Spleen (tissue), 11 donors: ENCODE measurements around the gene C16orf92. TPM values are rescaled to one million over a fixed set of nuclear protein-coding genes. Genes with fewer than 3 reads are reported as not detected.

Source experiments
- DNase-seq: peaks from one replicate; pipeline ENCODE4 v3.0.0-alpha.2; 2020
- H3K27ac ChIP-seq, 8 donors: fragments of 200-600 bp; sonication (generic) in 7 of 8; 1 replicate in 4 of 8; 2 replicates in 4 of 8; pipeline versions ENCODE4 v1.5.0 to v1.8.0; 2016 to 2021; ENCODE audit warnings: inconsistent platforms in 4 of 8, mild to moderate bottlenecking in 4 of 8, moderate library complexity in 1 of 8
- H3K27me3 ChIP-seq, 7 donors: fragments of 200-600 bp; sonication (generic) in 6 of 7; replicated peaks in 1 of 7; 1 replicate in 4 of 7; 2 replicates in 3 of 7; pipeline versions ENCODE4 v1.5.0 to v1.8.0; 2016 to 2021; ENCODE audit warnings: inconsistent platforms in 3 of 7, mild to moderate bottlenecking in 1 of 7
- H3K36me3 ChIP-seq, 6 donors: fragments of 200-600 bp; sonication (generic) in 5 of 6; 1 replicate in 4 of 6; 2 replicates in 2 of 6; pipeline versions ENCODE4 v1.5.0 to v1.8.0; 2016 to 2021; ENCODE audit warnings: inconsistent platforms in 2 of 6
- H3K4me1 ChIP-seq, 6 donors: fragments of 200-600 bp; sonication (generic) in 5 of 6; 1 replicate in 3 of 6; 2 replicates in 3 of 6; pipeline versions ENCODE4 v1.5.0 to v1.8.0; 2016 to 2021; ENCODE audit warnings: inconsistent platforms in 3 of 6
- H3K4me3 ChIP-seq, 8 donors: fragments of 200-600 bp; sonication (generic) in 7 of 8; 1 replicate in 4 of 8; 2 replicates in 4 of 8; pipeline versions ENCODE4 v1.5.0 to v1.8.0; 2016 to 2021; ENCODE audit warnings: inconsistent platforms in 4 of 8, mild to moderate bottlenecking in 4 of 8, moderate library complexity in 2 of 8
- H3K9me3 ChIP-seq, 8 donors: fragments of 200-600 bp; sonication (generic) in 7 of 8; 1 replicate in 4 of 8; 2 replicates in 4 of 8; pipeline versions ENCODE4 v1.5.0 to v1.8.0; 2016 to 2021; ENCODE audit warnings: inconsistent platforms in 4 of 8
- POLR2A ChIP-seq, 3 donors: fragments of 450-650 bp; IDR thresholded peaks; one replicate each; pipeline ENCODE4 v1.5.1; 2017; ENCODE audit warnings: antibody characterized with exemption in 3 of 3, mild to moderate bottlenecking in 1 of 3
- POLR2AphosphoS5 ChIP-seq, 3 donors: sonication (generic); formaldehyde crosslinking; IDR thresholded peaks; one replicate each; pipeline ENCODE4 v1.5.1; 2017; ENCODE audit warnings: antibody characterized with exemption in 3 of 3
- WGBS, 5 donors: extraction: QIAGEN DNeasy Blood & Tissue Kit in 3 of 5; methylation state at CpG; one replicate each; pipeline versions ENCODE4 v1.1.5 to v1.1.7; 2013 to 2018; 5-methylcytosine and 5-hydroxymethylcytosine counted together
- intact Hi-C: fragments of 100-400 bp; cut with DNase I; formaldehyde crosslinking; loops from one replicate; pipeline ENCODE4 v1.15.0; 2023; ENCODE audit warnings: low total_unique reads
- polyA plus RNA-seq, 3 donors: library from polyadenylated mRNA; stranded (reverse); fragments of 200-250 nt; gene quantifications; one replicate each; pipeline ENCODE4 v1.2.1, GENCODE V29; 2013
- total RNA-seq, 7 donors: library from RNA; depleted of rRNA in 3 of 7; stranded (reverse); fragments of >200 nt in 3 of 7; fragmentation: NEBNext Ultra II Directional in 4 of 7; extraction: Animal tissue kit (Norgen Biotek cat#: 25700) in 4 of 7; gene quantifications; one replicate each; pipeline versions ENCODE4 v1.1.0 to v1.2.1, GENCODE V29; 2016 to 2021
- TF ChIP-seq, protein P1 (sequence below), 11 experiments: fragments of 200-600 bp in 7 of 11; fragments of 450-650 bp in 4 of 11; sonication (generic) in 4 of 11; IDR thresholded peaks in 8 of 11; conservative IDR thresholded peaks in 3 of 11; 1 replicate in 7 of 11; 2 replicates in 4 of 11; pipeline versions ENCODE4 v1.4.0 to v1.8.0; 2016 to 2021; ENCODE audit warnings: antibody characterized with exemption in 11 of 11, inconsistent platforms in 4 of 11, mild to moderate bottlenecking in 1 of 11
- donor health status: healthy with polysubstance abuse.
- donor health status: DM: no; HTN: no; CAD: no; lungs with moderate emphysema.
- donor health status: DM: no; HTN: no; CAD: no.
- donor health status: Bipolar disorder and iron deficiency.
- donor health status: healthy.
- donor health status: DM: no; HTN: no; CAD: no.
- donor health status: DM: yes; HTN: yes; CAD: no.

Gene C16orf92
- total and polyA plus RNA-seq, 10 donors: not detected

DNA sequence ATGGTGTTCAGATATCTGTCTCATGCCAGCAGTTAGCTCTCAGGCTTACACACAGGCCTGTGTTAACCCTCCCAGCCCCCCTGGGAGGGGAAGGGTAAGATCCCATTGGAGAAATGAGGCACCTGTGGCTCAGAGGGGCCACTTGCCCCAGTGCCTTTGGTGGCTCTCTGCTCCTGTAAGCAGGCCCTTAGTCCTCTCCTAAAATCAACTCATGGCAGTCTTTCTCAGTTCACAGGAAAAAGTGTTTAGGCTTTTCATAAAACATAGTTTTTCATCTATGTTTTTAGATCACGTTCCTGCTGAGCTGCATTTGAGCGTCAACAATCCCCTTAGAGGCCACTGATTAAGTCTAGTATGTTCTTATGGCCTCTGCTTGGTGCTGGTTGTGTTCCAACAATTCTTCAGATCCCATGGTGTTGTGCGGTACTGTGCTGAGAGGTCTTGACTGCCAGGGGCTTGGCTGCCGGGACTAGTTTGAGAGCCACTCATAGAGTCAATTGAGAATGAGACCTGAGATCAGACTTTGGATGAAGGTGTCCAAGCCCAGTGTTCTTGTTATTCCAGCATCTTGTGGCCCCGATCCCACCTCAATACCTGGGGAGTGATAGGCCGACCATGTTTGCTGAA lies 38.7 kb upstream of the C16orf92 start:
- Histone ChIP-seq H3K9me3 (no peaks in the 10 kb centered on the region), H3K4me3 (no peak overlapping the region), H3K27me3 (no peaks in the 10 kb centered on the region), H3K4me1 (peaks cover 0 to 23% (median 15%) of the 10 kb centered on the region in 6 donors), H3K27ac (no peak overlapping the region), H3K36me3 (peaks cover 7 to 100% (median 100%) of the 10 kb centered on the region in 6 donors)
- WGBS, 5 donors: 74 to 96% (median 85%) methylated on average over 6 of the region's 6 CpGs
- peak; percentile 24 for DNase-seq
- no peak for TF ChIP-seq POLR2AphosphoS5 (IDR thresholded peaks at IDR 0.05)
- intact Hi-C loops: no loop called here

DNA sequence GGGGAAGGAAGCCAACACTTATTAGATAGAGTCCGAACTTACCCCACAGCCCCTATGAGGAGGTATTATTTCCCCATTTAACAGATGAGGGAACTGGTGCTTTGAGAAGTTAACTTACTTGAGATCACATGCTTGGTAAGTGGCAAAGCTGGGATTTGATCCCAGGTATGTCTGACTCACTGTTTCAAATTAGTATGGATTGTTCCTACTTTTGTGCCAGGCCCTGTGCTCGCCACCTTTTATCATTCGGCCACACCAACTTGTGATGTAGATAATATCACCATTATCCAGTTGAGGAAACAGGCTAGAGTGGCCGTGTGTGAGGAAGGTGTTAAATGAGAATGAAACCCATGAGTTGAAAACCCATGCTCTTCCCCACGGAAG lies 38.2 kb upstream of the C16orf92 start:
- H3K9me3 ChIP-seq: no peaks in the 10 kb centered on the region
- TF ChIP-seq POLR2A (IDR thresholded peaks at IDR 0.05) (no peak), POLR2AphosphoS5 (IDR thresholded peaks at IDR 0.05) (no peak)
- TF ChIP-seq, protein P1, sequence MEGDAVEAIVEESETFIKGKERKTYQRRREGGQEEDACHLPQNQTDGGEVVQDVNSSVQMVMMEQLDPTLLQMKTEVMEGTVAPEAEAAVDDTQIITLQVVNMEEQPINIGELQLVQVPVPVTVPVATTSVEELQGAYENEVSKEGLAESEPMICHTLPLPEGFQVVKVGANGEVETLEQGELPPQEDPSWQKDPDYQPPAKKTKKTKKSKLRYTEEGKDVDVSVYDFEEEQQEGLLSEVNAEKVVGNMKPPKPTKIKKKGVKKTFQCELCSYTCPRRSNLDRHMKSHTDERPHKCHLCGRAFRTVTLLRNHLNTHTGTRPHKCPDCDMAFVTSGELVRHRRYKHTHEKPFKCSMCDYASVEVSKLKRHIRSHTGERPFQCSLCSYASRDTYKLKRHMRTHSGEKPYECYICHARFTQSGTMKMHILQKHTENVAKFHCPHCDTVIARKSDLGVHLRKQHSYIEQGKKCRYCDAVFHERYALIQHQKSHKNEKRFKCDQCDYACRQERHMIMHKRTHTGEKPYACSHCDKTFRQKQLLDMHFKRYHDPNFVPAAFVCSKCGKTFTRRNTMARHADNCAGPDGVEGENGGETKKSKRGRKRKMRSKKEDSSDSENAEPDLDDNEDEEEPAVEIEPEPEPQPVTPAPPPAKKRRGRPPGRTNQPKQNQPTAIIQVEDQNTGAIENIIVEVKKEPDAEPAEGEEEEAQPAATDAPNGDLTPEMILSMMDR (IDR thresholded peaks at IDR 0.05 in 8 of 11, conservative IDR thresholded peaks at IDR 0.05 in 3 of 11): no peak
- no peak overlapping the region for H3K4me3 ChIP-seq
- no peak for DNase-seq
- H3K27me3 ChIP-seq: no peaks in the 10 kb centered on the region
- peaks cover 0 to 18% (median 11%) of the 10 kb centered on the region in 6 donors for H3K4me1 ChIP-seq
- 86 to 96% (median 92%) methylated on average over 5 of the region's 5 CpGs for WGBS, 5 donors
- intact Hi-C loops: no loop called here
- no peak overlapping the region for H3K27ac ChIP-seq
- peaks cover 7 to 100% (median 100%) of the 10 kb centered on the region in 6 donors for H3K36me3 ChIP-seq

DNA sequence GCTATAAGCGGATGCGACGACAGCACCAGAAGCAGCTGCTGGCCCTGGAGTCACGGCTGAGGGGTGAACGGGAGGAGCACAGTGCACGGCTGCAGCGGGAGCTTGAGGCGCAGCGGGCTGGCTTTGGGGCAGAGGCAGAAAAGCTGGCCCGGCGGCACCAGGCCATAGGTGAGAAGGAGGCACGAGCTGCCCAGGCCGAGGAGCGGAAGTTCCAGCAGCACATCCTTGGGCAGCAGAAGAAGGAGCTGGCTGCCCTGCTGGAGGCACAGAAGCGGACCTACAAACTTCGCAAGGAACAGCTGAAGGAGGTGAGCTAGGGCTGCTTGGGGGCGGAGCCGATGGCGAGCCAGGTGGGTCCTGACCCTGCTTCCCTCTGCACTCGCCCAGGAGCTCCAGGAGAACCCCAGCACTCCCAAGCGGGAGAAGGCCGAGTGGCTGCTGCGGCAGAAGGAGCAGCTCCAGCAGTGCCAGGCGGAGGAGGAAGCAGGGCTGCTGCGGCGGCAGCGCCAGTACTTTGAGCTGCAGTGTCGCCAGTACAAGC lies 37.7 kb upstream of the C16orf92 start:
- WGBS, 5 donors: 93 to 96% (median 96%) methylated on average over 28 of the region's 28 CpGs
- no peak overlapping the region for H3K4me3 ChIP-seq
- H3K4me1 ChIP-seq: peaks cover 0 to 12% (median 8%) of the 10 kb centered on the region in 6 donors
- H3K36me3 ChIP-seq: peaks cover 7 to 100% (median 100%) of the 10 kb centered on the region in 6 donors
- peak; percentile 61 for DNase-seq
- H3K9me3 ChIP-seq: no peaks in the 10 kb centered on the region
- no peak overlapping the region for H3K27ac ChIP-seq
- H3K27me3 ChIP-seq: no peaks in the 10 kb centered on the region
- intact Hi-C loops: no loop called here
- TF ChIP-seq POLR2AphosphoS5 (IDR thresholded peaks at IDR 0.05) (peak; percentile 1 to 60 (median 36)), POLR2A (IDR thresholded peaks at IDR 0.05) (no peak)
- TF ChIP-seq, protein P1 (IDR thresholded peaks at IDR 0.05 in 8 of 11, conservative IDR thresholded peaks at IDR 0.05 in 3 of 11): no peak

DNA sequence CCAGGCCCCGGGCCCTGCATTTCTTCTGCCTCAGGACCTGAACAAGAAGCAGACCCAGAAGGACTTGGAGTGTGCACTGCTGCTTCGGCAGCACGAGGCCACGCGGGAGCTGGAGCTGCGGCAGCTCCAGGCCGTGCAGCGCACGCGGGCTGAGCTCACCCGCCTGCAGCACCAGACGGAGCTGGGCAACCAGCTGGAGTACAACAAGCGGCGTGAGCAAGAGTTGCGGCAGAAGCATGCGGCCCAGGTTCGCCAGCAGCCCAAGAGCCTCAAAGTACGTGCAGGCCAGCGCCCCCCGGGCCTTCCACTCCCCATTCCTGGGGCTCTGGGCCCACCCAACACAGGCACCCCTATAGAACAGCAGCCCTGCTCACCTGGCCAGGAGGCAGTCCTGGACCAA lies 36.8 kb upstream of the C16orf92 start:
- intact Hi-C loops: no loop called here
- DNase-seq: peak; percentile 33
- H3K27me3 ChIP-seq: no peaks in the 10 kb centered on the region
- peaks cover 11 to 100% (median 100%) of the 10 kb centered on the region in 6 donors for H3K36me3 ChIP-seq
- no peak overlapping the region for H3K4me3 ChIP-seq
- 94 to 97% (median 96%) methylated on average over 20 of the region's 20 CpGs for WGBS, 5 donors
- H3K4me1 ChIP-seq: peaks cover 0 to 3% (median 2%) of the 10 kb centered on the region in 6 donors
- TF ChIP-seq POLR2AphosphoS5 (IDR thresholded peaks at IDR 0.05) (peak in 2 of 3 donors; percentile 9 to 31), POLR2A (IDR thresholded peaks at IDR 0.05) (no peak)
- H3K27ac ChIP-seq: no peak overlapping the region
- H3K9me3 ChIP-seq: no peaks in the 10 kb centered on the region

DNA sequence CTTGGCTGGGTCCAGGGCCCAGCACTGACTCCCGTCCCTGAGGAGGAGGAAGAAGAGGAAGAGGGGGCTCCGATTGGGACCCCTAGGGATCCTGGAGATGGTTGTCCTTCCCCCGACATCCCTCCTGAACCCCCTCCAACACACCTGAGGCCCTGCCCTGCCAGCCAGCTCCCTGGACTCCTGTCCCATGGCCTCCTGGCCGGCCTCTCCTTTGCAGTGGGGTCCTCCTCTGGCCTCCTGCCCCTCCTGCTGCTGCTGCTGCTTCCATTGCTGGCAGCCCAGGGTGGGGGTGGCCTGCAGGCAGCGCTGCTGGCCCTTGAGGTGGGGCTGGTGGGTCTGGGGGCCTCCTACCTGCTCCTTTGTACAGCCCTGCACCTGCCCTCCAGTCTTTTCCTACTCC lies 36.1 kb upstream of the C16orf92 start:
- intact Hi-C loops: no loop called here
- no peaks in the 10 kb centered on the region for H3K9me3 ChIP-seq
- peak; percentile 43 for DNase-seq
- no peaks in the 10 kb centered on the region for H3K27me3 ChIP-seq
- no peak for TF ChIP-seq POLR2A (IDR thresholded peaks at IDR 0.05)
- H3K4me1 ChIP-seq: no peaks in the 10 kb centered on the region
- H3K4me3 ChIP-seq: no peak overlapping the region
- 69 to 98% (median 96%) methylated on average over 3 to 5 of the region's 5 CpGs for WGBS, 5 donors
- H3K27ac ChIP-seq: no peak overlapping the region
- peaks cover 11 to 100% (median 100%) of the 10 kb centered on the region in 6 donors for H3K36me3 ChIP-seq
